ENCODE measurements around the gene KRT80. TPM values are rescaled to one million over a fixed set of nuclear protein-coding genes. Genes with fewer than 3 reads are reported as not detected.

KRT80 gene
- total RNA-seq, 1 donor from 2014 or later, result not detected

DNA sequence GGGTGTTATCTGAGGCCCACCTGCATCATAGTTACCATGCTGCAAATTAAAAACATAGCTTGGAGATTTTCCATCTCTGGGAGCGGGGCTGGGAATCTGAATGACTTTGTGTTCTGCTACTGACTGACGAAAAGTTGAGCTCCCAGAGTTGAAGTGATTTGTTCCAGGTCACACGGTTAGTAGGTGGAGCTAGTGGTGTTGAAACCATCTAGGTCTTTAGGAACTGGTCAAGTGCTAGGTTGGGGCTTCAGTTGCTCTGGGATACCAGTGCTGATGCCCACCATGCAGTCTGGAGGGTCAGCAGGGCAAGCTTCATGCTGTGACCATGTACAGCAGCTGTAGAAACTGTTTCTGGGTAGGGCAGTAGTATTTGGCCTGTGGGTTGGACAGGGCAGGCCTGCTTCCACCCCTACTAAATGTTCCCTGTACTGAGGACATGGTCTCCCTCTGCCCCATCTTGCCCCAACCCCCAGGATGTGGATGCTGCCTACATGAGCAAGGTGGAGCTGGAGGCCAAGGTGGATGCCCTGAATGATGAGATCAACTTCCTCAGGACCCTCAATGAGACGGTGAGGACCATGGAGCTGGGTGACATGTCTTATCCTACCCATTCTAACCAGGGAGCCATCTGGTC is 46.5 kb upstream of the KRT80 start:
- Mint-ChIP-seq H3K4me1 (ENCODE audit: low read depth, unreplicated experiment) (peaks cover 2% of the 10 kb centered on the region), H3K9me3 (ENCODE audit: unreplicated experiment) (peaks cover 1% of the 10 kb centered on the region)

DNA sequence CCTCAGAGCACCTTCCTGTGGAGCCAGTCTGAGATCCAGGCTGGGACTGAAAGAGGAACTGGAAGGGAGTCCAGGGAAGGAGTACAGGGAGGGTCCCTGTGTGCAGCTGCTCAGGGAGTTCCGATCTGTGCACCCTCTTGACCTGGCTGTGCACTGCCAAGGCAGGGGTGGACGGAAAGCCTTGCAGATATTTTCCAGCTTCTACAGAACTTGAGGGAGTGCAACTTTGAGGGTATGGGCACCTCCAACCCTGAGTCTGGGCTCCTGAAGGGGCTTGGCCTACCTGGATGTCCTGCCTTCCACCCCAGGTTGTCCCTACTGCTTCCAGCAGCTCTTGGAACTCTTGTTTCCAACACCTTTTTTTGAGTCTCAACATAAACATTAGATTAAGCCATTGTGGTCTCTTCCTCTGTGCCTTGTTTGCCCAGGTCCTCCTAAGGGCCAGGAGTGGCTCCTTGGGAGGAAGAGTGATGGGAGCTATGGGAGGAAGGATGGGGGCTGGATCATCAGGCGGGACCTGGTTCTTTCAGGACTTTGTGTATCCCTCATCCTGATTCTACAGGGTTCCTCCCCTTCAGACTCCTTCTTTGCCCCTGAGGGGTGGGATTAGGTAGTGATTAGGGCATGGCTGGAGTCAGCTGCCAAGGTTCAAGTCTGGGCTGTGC is 44.7 kb upstream of the KRT80 start:
- TF ChIP-seq, protein P1, sequence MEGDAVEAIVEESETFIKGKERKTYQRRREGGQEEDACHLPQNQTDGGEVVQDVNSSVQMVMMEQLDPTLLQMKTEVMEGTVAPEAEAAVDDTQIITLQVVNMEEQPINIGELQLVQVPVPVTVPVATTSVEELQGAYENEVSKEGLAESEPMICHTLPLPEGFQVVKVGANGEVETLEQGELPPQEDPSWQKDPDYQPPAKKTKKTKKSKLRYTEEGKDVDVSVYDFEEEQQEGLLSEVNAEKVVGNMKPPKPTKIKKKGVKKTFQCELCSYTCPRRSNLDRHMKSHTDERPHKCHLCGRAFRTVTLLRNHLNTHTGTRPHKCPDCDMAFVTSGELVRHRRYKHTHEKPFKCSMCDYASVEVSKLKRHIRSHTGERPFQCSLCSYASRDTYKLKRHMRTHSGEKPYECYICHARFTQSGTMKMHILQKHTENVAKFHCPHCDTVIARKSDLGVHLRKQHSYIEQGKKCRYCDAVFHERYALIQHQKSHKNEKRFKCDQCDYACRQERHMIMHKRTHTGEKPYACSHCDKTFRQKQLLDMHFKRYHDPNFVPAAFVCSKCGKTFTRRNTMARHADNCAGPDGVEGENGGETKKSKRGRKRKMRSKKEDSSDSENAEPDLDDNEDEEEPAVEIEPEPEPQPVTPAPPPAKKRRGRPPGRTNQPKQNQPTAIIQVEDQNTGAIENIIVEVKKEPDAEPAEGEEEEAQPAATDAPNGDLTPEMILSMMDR (IDR thresholded peaks at IDR 0.05; ENCODE audit: partially characterized antibody, unreplicated experiment), result no peak
- no peak overlapping the region for H3K4me3 Mint-ChIP-seq (ENCODE audit: unreplicated experiment)
- H3K4me1 Mint-ChIP-seq (ENCODE audit: low read depth, unreplicated experiment), result peaks cover 7% of the 10 kb centered on the region
- peaks cover 4% of the 10 kb centered on the region for H3K9me3 Mint-ChIP-seq (ENCODE audit: unreplicated experiment)
- no peaks in the 10 kb centered on the region for H3K36me3 Mint-ChIP-seq (ENCODE audit: unreplicated experiment)
- peaks cover 12% of the 10 kb centered on the region for H3K27me3 Mint-ChIP-seq (ENCODE audit: unreplicated experiment)
- H3K27ac Mint-ChIP-seq (ENCODE audit: unreplicated experiment), result no peak overlapping the region
- DNase-seq, result no peak

More for the DNA sequence above, 46.5 kb upstream of the KRT80 start:
- TF ChIP-seq, protein P1 (IDR thresholded peaks at IDR 0.05; ENCODE audit: partially characterized antibody, unreplicated experiment), result no peak
- H3K27me3 Mint-ChIP-seq (ENCODE audit: unreplicated experiment), result peaks cover 15% of the 10 kb centered on the region
- H3K36me3 Mint-ChIP-seq (ENCODE audit: unreplicated experiment), result no peaks in the 10 kb centered on the region
- no peak overlapping the region for H3K27ac Mint-ChIP-seq (ENCODE audit: unreplicated experiment)
- H3K4me3 Mint-ChIP-seq (ENCODE audit: unreplicated experiment), result no peak overlapping the region
- no peak for DNase-seq

DNA sequence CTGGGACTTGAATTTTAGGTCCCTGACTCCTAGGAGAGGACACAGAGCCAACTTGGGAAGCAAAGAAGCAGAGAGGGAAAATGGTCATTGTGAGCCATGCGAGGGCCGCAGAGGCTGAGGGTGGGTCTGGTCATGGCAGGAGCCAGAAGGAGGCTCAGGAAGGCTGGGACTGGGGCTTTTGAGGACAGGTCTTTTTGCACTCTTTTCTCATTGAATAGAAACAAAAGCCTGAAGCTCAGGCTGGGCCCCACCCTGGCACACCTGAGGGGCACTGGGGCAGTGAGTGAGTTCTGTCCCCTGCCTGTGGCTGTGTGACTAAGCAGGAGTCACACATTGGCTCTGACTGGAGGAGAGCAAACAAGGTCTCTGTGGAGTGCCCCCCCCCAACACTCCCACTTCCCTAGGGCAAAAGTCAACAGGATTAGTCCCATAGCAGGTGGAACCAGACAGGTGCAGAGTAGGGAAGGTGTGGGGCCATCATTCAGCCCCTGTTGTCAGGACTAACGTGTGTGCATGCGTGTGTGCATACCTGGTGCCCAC is 44.1 kb upstream of the KRT80 start:
- DNase-seq, result no peak
- Mint-ChIP-seq H3K4me3 (ENCODE audit: unreplicated experiment) (no peak overlapping the region), H3K27ac (ENCODE audit: unreplicated experiment) (no peak overlapping the region), H3K4me1 (ENCODE audit: low read depth, unreplicated experiment) (peaks cover 5% of the 10 kb centered on the region), H3K36me3 (ENCODE audit: unreplicated experiment) (no peaks in the 10 kb centered on the region), H3K27me3 (ENCODE audit: unreplicated experiment) (peaks cover 12% of the 10 kb centered on the region), H3K9me3 (ENCODE audit: unreplicated experiment) (peaks cover 4% of the 10 kb centered on the region)
- TF ChIP-seq, protein P1 (IDR thresholded peaks at IDR 0.05; ENCODE audit: partially characterized antibody, unreplicated experiment), result no peak

DNA sequence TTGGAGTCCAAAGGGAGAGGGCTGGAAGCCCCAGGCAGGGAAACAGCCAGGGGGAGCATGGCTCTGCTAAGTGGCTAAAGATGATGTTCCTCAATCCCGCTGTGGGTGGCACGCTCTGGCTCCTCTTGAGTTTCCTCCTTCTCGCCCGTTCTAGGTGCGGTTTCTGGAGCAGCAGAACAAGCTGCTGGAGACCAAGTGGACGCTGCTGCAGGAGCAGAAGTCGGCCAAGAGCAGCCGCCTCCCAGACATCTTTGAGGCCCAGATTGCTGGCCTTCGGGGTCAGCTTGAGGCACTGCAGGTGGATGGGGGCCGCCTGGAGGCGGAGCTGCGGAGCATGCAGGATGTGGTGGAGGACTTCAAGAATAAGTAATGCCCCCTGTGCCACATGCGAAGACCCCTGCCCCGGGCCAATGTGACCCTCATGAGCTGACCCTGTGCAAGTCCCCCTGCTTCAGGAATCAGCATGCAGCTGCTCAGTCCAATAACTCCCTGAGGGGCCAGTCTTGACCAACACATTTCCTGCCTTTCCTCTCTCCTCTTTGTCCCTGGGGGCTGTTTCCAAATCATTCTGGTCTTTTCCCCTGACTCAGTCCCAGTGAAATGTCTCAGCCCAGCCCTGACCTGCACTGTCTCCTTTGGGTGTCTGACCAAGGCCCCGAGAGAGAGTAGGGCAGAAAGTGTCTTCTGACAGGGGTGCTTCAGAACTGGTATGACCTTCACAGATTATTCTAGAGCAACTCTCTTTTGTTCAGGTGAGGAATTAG is 43.4 kb upstream of the KRT80 start:
- Mint-ChIP-seq H3K27ac (ENCODE audit: unreplicated experiment) (no peak overlapping the region), H3K4me1 (ENCODE audit: low read depth, unreplicated experiment) (peaks cover 5% of the 10 kb centered on the region), H3K4me3 (ENCODE audit: unreplicated experiment) (no peak overlapping the region), H3K27me3 (ENCODE audit: unreplicated experiment) (peaks cover 15% of the 10 kb centered on the region), H3K9me3 (ENCODE audit: unreplicated experiment) (peaks cover 4% of the 10 kb centered on the region), H3K36me3 (ENCODE audit: unreplicated experiment) (no peaks in the 10 kb centered on the region)
- no peak for DNase-seq
- TF ChIP-seq, protein P1 (IDR thresholded peaks at IDR 0.05; ENCODE audit: partially characterized antibody, unreplicated experiment), result no peak
